Smooth muscle cell (in vitro differentiated cells): ENCODE data around the gene PALMD. TPM values are rescaled to one million over a fixed set of nuclear protein-coding genes. Genes with fewer than 3 reads are reported as not detected.

ENCODE experiments used
- DNase-seq: peaks from one replicate; lab custom pipeline; 2025; ENCODE audit not compliant: unreplicated experiment; lab: John Stamatoyannopoulos, UW
- H2AFZ ChIP-seq: fragments of 200-600 bp; sonication (generic); 2 replicates; pipeline ENCODE4 v1.6.0; 2016; ENCODE audit warnings: antibody characterized with exemption, low read depth, mild to moderate bottlenecking
- H3F3A ChIP-seq: fragments of 200-600 bp; sonication (generic); 2 replicates; pipeline ENCODE4 v1.6.0; 2017; ENCODE audit warnings: antibody characterized with exemption, low read depth
- H3K27ac ChIP-seq: fragments of 200-600 bp; sonication (generic); 2 replicates; pipeline ENCODE4 v1.5.1; 2016; ENCODE audit warnings: low read depth, mild to moderate bottlenecking
- H3K27me3 ChIP-seq: fragments of 200-600 bp; sonication (generic); 2 replicates; pipeline ENCODE4 v1.6.1; 2016; ENCODE audit warnings: low read depth, mild to moderate bottlenecking
- H3K36me3 ChIP-seq: fragments of 200-600 bp; sonication (generic); 2 replicates; pipeline ENCODE4 v1.5.1; 2016; ENCODE audit warnings: low read depth
- H3K4me1 ChIP-seq: fragments of 200-600 bp; sonication (generic); 2 replicates; pipeline ENCODE4 v1.5.1; 2016; ENCODE audit warnings: low read depth
- H3K4me2 ChIP-seq: fragments of 200-600 bp; sonication (generic); 2 replicates; pipeline ENCODE4 v1.6.0; 2016; ENCODE audit warnings: mild to moderate bottlenecking
- H3K4me3 ChIP-seq: fragments of 200-600 bp; sonication (generic); 2 replicates; pipeline ENCODE4 v1.5.1; 2016; ENCODE audit warnings: mild to moderate bottlenecking
- H3K79me2 ChIP-seq: fragments of 200-600 bp; sonication (generic); 2 replicates; pipeline ENCODE4 v1.6.0; 2016; ENCODE audit warnings: low read depth, mild to moderate bottlenecking
- H3K9ac ChIP-seq: fragments of 200-600 bp; sonication (generic); 2 replicates; pipeline ENCODE4 v1.6.0; 2016; ENCODE audit warnings: low read depth
- H3K9me3 ChIP-seq: fragments of 200-600 bp; sonication (generic); replicated peaks from 2 replicates; pipeline ENCODE4 v1.5.1; 2016; ENCODE audit warnings: low read depth
- H4K20me1 ChIP-seq: fragments of 200-600 bp; sonication (generic); 2 replicates; pipeline ENCODE4 v1.6.0; 2016; ENCODE audit warnings: low read depth
- CTCF ChIP-seq: fragments of 200-600 bp; sonication (generic); IDR thresholded peaks from 2 replicates; pipeline ENCODE4 v1.5.1; 2017; ENCODE audit warnings: borderline replicate concordance, mild to moderate bottlenecking, antibody characterized with exemption; ENCODE audit not compliant: insufficient read depth, poor library complexity, severe bottlenecking
- WGBS: methylation state at CpG from one replicate; pipeline ENCODE4 v1.1.7; 2016; ENCODE audit warnings: low lambda C conversion rate; 5-methylcytosine and 5-hydroxymethylcytosine counted together
- polyA plus RNA-seq: library from polyadenylated mRNA; unstranded; fragments of >200 nt; fragmentation: Nextera tagmentation; extraction: Ambion mirVana; gene quantifications from 2 replicates; pipeline ENCODE4 v1.2.1, GENCODE V29; 2016
- total RNA-seq: library from RNA; depleted of rRNA; stranded (reverse); fragments of >200 nt; gene quantifications from 2 replicates; pipeline ENCODE4 v1.2.3, GENCODE V29; 2014

PALMD gene
- total and polyA plus RNA-seq, 2 experiments from 2014 or later: 1.1 to 1.2 TPM

GRCh38 chr1:99696616-99697015 lies 50.7 kb downstream of the PALMD start:
- H3K9me3 ChIP-seq: no peaks in the 10 kb centered on the region
- no peak for DNase-seq
- no peaks in the 10 kb centered on the region for H3K4me1 ChIP-seq
- H3K27ac ChIP-seq: no peak overlapping the region
- H4K20me1 ChIP-seq: no peaks in the 10 kb centered on the region
- H3F3A ChIP-seq: no peaks in the 10 kb centered on the region
- no peak for TF ChIP-seq CTCF
- H3K4me3 ChIP-seq: no peak overlapping the region
- WGBS: 87% methylated on average over 2 of the region's 2 CpGs
- H2AFZ ChIP-seq: no peak overlapping the region
- no peak overlapping the region for H3K9ac ChIP-seq
- no peaks in the 10 kb centered on the region for H3K36me3 ChIP-seq
- H3K4me2 ChIP-seq: no peak overlapping the region
- H3K27me3 ChIP-seq: no peaks in the 10 kb centered on the region
- H3K79me2 ChIP-seq: no peaks in the 10 kb centered on the region

- TF ChIP-seq CTCF: no peak
- H3K4me1 ChIP-seq: no peaks in the 10 kb centered on the region
- H3K36me3 ChIP-seq: no peaks in the 10 kb centered on the region
- DNase-seq: no peak
- WGBS: 84% methylated on average over 1 of the region's 1 CpG
- H4K20me1 ChIP-seq: no peaks in the 10 kb centered on the region
- no peaks in the 10 kb centered on the region for H3K9me3 ChIP-seq
- no peaks in the 10 kb centered on the region for H3F3A ChIP-seq
- no peak overlapping the region for H3K9ac ChIP-seq
- H3K27ac ChIP-seq: no peak overlapping the region
- no peaks in the 10 kb centered on the region for H3K79me2 ChIP-seq
- no peak overlapping the region for H2AFZ ChIP-seq
- H3K4me3 ChIP-seq: no peak overlapping the region
- H3K27me3 ChIP-seq: no peaks in the 10 kb centered on the region
- H3K4me2 ChIP-seq: no peak overlapping the region
Measured at GRCh38 chr1:99697580-99697979, 51.7 kb downstream of the PALMD start.

- no peaks in the 10 kb centered on the region for H3K79me2 ChIP-seq
- H3K36me3 ChIP-seq: no peaks in the 10 kb centered on the region
- H2AFZ ChIP-seq: no peak overlapping the region
- no peak for DNase-seq
- H3F3A ChIP-seq: no peaks in the 10 kb centered on the region
- no peaks in the 10 kb centered on the region for H3K9me3 ChIP-seq
- no peaks in the 10 kb centered on the region for H4K20me1 ChIP-seq
- no peak overlapping the region for H3K4me2 ChIP-seq
- no peaks in the 10 kb centered on the region for H3K27me3 ChIP-seq
- WGBS: 98% methylated on average over 3 of the region's 3 CpGs
- H3K4me3 ChIP-seq: no peak overlapping the region
- TF ChIP-seq CTCF: no peak
- H3K4me1 ChIP-seq: no peaks in the 10 kb centered on the region
- H3K9ac ChIP-seq: no peak overlapping the region
- H3K27ac ChIP-seq: no peak overlapping the region
Measured at GRCh38 chr1:99700020-99700419, 54.1 kb downstream of the PALMD start.

- no peaks in the 10 kb centered on the region for H3K4me1 ChIP-seq
- H3F3A ChIP-seq: no peaks in the 10 kb centered on the region
- H3K27ac ChIP-seq: no peak overlapping the region
- H3K27me3 ChIP-seq: no peaks in the 10 kb centered on the region
- H4K20me1 ChIP-seq: no peaks in the 10 kb centered on the region
- H3K36me3 ChIP-seq: no peaks in the 10 kb centered on the region
- H2AFZ ChIP-seq: no peak overlapping the region
- no peak overlapping the region for H3K4me3 ChIP-seq
- no peak overlapping the region for H3K9ac ChIP-seq
- no peak for DNase-seq
- TF ChIP-seq CTCF: no peak
- H3K79me2 ChIP-seq: no peaks in the 10 kb centered on the region
- no peak overlapping the region for H3K4me2 ChIP-seq
- no peaks in the 10 kb centered on the region for H3K9me3 ChIP-seq
Measured at GRCh38 chr1:99702221-99702620, 56.3 kb downstream of the PALMD start.
